Stimulated activated CD4-positive, alpha-beta T cell treated with anti-CD3 and anti-CD28 coated beads, Interleukin-12 subunit alpha, Interleukin-12 subunit beta, amount 100 ng/mL, for 4 hours (primary cell): Measurements from ENCODE around the gene VTCN1.
"Not testable (repeated sequence)": the region's sequence is repeated elsewhere in the genome, so short reads cannot be mapped to it uniquely, and the experiment has no call there.

Experiments used
- DNase-seq: peaks from one replicate; pipeline ENCODE4 v3.0.0-alpha.2; 2020

Gene VTCN1

DNA sequence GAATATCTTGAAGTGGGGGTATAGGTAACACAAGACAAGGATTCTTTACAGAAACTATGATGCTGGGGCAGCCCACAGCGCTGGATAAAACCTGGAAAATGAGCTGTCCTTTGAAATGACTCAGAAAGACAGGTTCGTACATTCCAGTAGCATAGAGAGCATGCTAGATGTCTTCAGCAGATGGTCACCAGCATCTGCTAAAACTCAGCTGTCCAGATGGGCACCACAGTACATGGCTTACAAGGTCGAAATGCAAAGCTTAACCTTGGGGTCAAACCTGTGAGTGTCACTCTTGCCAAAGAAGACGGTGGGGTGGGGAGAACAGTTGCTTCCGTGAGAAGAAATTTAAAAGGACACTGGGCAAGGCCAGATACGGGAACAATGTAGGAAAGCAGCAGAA, 47.9 kb downstream of the VTCN1 start:
- no peak for DNase-seq

DNA sequence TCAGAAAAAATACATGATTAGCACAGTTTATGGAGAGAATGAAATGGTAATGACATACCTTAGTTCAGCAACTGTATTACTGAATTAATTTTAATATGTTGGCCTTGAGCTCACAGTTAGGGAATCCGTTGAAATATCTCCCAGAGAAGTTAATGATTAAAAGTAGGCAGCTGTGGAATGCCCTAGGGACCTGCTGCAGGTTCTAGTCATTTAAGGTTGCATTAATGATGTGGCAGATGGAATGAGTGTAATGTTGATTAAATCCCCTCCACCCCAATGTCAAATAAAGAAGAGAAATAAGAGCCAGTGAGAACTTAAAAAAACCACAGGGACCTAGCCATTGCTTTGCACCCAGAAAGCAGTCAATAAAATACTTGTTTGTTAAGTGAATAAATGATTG, 48.8 kb downstream of the VTCN1 start:
- DNase-seq, result no peak

DNA sequence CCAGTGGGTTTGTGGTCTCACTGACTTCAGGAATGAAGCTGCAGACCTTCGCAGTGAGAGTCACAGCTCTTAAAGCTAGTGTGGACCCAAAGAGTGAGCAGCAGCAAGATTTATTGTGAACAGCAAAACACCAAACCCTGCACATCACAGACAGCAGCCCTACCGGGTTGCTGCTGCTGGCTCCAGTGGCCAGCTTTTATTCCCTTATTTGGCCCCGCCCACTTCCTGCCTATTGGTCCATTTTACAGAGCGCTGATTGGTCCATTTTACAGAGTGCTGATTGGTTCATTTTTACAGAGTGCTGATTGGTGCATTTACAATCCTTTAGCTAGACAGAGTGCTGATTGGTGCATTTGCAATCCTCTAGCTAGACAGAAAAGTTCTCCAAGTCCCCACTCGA, 59.4 kb downstream of the VTCN1 start:
- DNase-seq, result not testable (repeated sequence)

- no peak for DNase-seq
These were observed 60.4 kb downstream of the VTCN1 start for GRCh38 chr1:117150316-117150715.

DNA sequence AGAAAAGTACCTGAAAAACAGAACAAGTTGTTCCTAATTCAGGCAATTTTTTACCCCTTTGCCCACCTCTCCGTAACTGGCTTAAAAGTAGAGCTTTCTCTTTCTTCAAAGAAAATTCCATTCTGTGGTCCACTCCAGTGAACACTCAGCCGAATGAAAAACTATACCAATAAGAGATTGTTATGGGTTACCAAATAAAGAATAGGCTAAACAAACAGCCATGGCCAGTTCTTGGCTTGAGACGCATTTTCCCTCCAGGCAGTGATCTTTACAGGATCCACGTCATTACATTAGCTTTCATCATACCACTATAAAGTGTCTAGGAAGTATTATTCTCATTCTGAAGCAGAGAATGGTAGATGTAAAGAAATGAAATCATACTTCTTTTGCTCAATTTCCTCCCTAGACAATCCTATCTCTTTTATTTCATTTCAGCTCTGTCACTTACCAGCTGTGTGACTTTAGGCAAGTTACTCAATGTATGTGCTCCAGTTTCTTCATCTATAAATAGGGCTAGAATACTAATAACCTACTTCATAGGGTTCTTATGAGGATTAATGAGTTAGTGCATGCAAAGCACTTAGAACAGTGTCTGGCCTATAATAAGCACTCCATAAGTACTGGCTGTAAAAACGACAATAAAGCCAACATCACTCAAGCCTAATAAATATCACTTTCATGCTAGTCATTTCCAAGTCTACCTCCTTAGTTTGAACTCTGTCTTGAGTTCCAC, 62.7 kb downstream of the VTCN1 start:
- DNase-seq, result no peak

DNA sequence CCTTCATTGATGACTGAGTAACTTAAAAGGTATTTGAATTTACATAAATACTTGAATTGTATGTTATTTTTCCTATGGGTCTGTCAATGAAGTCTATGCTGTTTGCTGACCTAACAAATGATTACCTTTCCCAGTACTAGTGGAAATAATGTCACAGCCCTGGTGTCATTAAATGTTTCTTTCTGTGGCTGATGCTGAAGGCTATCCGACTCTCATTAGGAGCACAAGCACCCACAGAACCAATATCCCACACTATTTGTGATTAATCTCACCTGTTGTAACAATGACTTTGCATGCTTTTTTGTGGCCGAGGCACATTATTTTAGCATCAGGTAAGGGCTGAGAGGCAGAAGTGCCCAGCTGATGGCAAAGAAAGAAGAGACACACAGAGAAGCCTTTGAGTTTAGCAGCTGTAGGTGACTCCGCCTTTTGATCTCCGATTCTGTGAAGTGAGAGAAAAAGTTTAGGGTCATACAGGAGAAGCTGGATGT, 63.3 kb downstream of the VTCN1 start:
- no peak for DNase-seq

- DNase-seq, result no peak
These were observed 64.0 kb downstream of the VTCN1 start for GRCh38 chr1:117146575-117147340.

GRCh38 chr1:117146072-117146471, 64.7 kb downstream of the VTCN1 start:
- DNase-seq, result no peak

DNA sequence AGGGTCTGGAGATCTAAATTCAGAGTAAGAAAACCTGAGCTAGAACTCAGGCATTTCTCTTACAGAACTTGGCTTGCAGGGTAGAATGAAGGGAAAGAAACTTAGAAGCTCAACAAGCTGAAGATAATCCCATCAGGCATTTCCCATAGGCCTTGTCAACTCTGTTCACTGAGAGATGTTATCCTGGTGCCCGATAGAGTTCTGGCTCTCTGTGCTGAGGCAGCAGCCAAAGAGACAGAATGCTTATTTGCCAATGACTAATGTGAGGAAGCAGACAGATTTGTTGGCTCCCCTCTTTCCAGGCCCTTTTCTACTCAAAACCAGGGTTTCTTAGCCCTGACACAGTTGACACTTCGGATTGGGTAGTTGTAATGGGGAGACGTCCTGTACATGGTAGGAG, 66.9 kb downstream of the VTCN1 start:
- DNase-seq, result no peak

DNA sequence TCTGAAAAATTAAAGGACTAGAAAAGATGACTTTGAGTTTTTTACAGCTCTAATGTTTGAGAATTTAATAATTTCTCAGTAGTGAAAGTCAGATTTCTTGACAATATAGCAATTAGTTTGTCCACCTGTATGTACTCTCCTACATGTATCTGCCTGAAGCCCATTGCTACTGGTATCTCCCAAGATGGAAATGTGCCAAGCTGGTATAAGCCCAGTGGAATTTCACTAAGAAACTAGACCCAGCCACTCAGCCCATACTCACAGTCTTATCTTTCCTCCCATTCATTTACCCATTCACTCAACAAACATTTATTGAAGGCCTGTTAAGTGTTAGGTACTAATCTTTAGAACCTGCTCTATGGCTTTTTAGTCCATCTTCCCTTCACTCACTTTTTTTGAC, 67.6 kb downstream of the VTCN1 start:
- no peak for DNase-seq

- DNase-seq, result no peak
These were observed 68.5 kb downstream of the VTCN1 start for GRCh38 chr1:117142200-117142599.

DNA sequence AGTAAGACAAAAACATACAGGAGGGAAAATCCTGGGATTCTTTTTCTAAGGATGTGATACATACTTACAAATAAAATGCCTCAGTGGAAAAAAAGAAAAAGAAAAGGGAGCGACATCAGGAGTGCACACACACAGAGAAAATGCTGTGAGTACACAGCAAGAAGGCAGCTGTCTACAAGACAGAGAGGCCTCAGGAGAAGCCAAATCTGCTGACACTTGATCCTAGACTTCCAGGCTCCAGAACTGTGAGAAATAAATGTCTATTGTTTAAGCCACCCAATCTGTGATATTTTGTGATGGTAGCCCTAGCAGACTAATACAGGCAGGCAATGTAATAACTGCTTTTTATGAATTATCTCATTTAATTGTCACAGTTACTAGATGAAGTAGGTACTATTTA, 72.2 kb downstream of the VTCN1 start:
- no peak for DNase-seq

GRCh38 chr1:117138106-117138505, 72.6 kb downstream of the VTCN1 start:
- DNase-seq, result no peak

- DNase-seq, result no peak
These were observed 73.4 kb downstream of the VTCN1 start for GRCh38 chr1:117137281-117137855.

DNA sequence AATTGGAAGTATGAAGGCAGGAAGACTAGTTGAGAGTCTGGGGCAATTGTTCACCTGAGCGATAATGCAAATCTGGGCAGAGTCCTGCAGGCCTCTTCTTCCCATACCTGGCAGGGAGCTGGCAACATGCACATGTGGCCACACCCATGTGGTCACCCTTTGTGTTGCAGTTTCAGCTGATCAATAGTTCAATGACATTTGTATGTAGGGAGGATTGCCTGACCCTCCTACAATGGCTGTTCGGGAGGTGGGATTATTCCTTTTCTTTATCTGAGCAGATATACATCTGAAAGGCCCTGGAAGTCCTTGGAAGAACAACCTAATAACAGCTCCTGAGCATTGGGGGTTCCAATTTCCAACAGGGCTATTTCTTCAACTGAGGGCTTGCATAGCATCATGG, 74.0 kb downstream of the VTCN1 start:
- DNase-seq, result no peak

GRCh38 chr1:117135329-117135728, 75.4 kb downstream of the VTCN1 start:
- no peak for DNase-seq

DNA sequence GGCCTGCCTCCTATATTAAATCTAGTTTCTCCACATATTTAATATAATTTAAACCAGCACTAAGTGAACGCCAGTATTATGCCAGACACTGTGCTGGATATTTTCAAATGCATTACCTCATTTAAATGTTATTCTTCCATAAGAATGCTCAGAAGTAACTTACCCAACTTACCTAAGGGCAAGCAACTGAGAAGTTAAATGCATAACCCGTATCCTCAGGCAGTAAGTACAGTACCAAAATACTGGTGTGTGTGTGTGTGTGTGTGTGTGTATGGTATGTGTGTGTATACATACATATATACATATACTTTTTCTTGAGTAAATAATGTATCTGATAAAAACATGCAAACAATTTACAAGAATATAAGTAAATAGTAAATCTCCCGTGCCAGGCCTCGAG, 80.2 kb downstream of the VTCN1 start:
- DNase-seq, result no peak

DNA sequence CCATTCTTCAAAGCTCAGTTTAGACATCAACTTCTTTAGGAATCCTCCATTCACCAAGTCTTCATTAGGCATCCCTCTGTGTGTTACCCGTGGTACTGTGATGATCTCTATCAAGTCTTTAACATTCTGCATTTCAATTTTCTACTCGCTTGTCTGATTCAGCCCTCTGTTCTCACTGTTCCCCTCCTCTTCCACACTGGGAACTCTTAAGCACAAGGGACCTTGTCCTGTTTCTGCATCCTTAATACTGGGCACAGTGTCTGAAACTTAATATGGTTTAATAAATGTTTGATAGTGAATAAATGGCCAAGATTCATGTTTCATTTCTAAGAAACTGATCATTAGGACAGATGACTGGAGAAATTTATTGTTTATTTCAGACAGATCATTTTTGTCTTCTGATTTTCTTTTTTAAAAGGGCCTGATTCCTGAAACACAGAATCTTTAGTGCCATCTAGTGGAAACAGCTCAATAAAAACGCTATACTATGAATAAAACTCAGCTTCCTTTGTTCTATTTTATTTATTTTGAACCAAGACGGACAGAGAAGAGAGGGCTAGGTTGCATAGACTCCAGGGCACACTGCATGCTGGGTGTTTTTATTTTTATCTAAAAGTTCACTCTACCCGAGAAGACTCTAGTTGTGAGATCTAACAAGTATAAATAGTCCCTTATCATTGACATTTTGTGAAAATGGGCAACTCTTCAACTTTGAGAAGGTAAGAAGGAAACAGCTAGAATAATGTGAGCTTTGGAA, 82.2 kb downstream of the VTCN1 start:
- no peak for DNase-seq

DNA sequence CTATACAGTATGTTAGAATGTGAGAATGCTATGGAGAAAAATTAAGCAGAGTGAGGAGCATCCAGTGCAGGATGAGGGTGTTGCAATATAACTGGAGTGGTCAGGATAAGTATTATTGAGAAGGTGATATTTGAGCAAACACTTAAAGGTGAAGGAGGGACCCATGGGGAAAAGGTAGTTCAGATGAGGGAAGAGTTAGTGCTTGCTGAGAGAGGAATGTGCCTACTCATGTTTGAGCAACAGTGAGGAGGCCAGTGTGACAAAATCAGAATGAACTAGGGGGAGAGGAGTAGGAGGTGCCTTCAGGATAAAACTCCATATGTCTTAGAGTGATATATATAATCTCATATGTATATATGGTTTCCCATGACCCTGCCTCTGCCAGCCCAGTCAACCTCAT, 82.9 kb downstream of the VTCN1 start:
- no peak for DNase-seq

GRCh38 chr1:117124661-117125060, 86.1 kb downstream of the VTCN1 start:
- no peak for DNase-seq

DNA sequence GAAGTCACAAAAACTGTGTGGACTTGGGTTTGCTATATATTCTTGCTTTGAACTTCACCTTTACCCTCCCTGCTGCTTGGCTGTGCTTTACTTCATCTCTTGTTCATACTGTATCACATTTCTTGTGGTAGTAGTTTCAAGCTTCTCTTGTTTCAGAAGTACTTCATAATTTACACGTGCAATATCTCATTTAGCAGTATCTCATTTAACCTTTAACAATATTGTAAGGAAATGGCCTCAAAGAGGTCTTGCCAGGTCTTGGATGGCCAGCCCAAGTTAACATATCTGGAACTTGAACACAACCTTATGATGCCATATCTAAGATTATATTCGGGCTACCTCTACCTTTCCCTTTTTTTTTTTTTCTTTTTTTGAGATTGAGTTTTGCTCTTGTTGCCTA, 87.5 kb downstream of the VTCN1 start:
- DNase-seq, result no peak

DNA sequence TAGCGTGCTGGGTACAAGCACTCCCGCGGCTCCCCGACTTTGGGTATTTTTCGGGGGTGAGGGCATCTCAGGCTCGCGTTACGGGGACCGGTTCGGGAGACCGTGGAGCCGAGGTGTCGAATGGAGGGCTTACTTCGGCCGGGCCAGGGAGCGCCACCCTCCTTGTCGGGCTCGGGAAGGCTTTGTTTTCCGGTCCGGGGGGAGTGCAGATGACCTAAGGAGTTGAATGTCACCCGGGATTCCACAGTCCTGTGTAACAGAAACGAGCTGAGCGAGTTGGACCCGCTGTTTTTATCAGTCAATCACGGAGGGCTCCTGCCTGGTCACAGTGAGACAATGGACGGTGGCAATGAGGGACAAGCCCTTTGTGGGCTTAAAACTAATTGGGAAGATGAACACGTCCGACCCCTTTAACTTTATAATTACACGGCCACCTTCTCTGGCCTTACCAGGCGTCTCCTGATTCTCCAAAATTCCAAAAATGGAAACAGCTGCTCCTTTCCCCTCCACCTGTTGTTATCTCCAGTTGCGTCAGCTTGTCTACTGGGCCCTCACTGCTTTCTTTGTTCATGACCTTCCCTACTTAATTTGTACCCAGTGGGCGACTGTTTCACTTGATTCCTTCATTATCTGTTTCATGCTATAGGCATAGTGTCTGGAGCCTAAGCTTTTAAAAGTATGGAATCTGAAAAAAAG, 88.2 kb downstream of the VTCN1 start:
- no peak for DNase-seq
